Immature natural killer cell (primary cell): ENCODE measurements around the gene ZNF268. TPM values are rescaled to one million over a fixed set of nuclear protein-coding genes. Genes with fewer than 3 reads are reported as not detected.
"Not testable (repeated sequence)": the region's sequence is repeated elsewhere in the genome, so short reads cannot be mapped to it uniquely, and the experiment has no call there.

ENCODE experiments used
- DNase-seq, 3 donors: peaks; one replicate each; pipeline ENCODE4 v3.0.0; 2022; ENCODE audit warnings: mixed read lengths in 1 of 3
- H3K27ac Mint-ChIP-seq, 6 donors: one replicate each; pipeline ENCODE4 v1.8.0; 2020; ENCODE audit warnings: mixed read lengths in 6 of 6, mild to moderate bottlenecking in 5 of 6, inconsistent platforms in 4 of 6, moderate library complexity in 3 of 6
- H3K27me3 Mint-ChIP-seq, 3 donors: one replicate each; pipeline ENCODE4 v1.8.0; 2020 to 2021; ENCODE audit warnings: low read depth in 3 of 3, mild to moderate bottlenecking in 3 of 3, mixed read lengths in 3 of 3, moderate library complexity in 3 of 3, inconsistent platforms in 1 of 3
- H3K36me3 Mint-ChIP-seq, 3 donors: one replicate each; pipeline ENCODE4 v1.8.0; 2020; ENCODE audit warnings: mixed read lengths in 3 of 3, inconsistent platforms in 2 of 3, mild to moderate bottlenecking in 2 of 3
- H3K4me1 Mint-ChIP-seq, 2 donors: one replicate each; pipeline ENCODE4 v1.8.0; 2020; ENCODE audit warnings: inconsistent platforms in 2 of 2, mild to moderate bottlenecking in 2 of 2, mixed read lengths in 2 of 2, moderate library complexity in 1 of 2
- H3K4me3 Mint-ChIP-seq, 5 donors: one replicate each; pipeline ENCODE4 v1.8.0; 2020; ENCODE audit warnings: mild to moderate bottlenecking in 5 of 5, mixed read lengths in 5 of 5, inconsistent platforms in 3 of 5, moderate library complexity in 3 of 5
- H3K9me3 Mint-ChIP-seq, 6 donors: one replicate each; pipeline ENCODE4 v1.8.0; 2020; ENCODE audit warnings: mild to moderate bottlenecking in 6 of 6, mixed read lengths in 6 of 6, inconsistent platforms in 4 of 6, moderate library complexity in 3 of 6
- polyA plus RNA-seq, 3 donors: library from polyadenylated mRNA; unstranded; fragments of 300-500 nt; fragmentation: Illumina TruSeq; gene quantifications; one replicate each; pipeline ENCODE4 v1.2.3, GENCODE V29; 2021

The ZNF268 gene
- polyA plus RNA-seq, 3 donors from 2014 or later, result 2.1 to 15.3 (median 6.9) TPM

- Mint-ChIP-seq H3K4me3 (no peak overlapping the region), H3K27me3 (peaks cover 0 to 5% (median 0%) of the 10 kb centered on the region in 3 donors), H3K36me3 (peaks cover 0 to under 1% (median 0%) of the 10 kb centered on the region in 3 donors), H3K27ac (no peak overlapping the region), H3K9me3 (peaks cover 5 to 35% (median 15%) of the 10 kb centered on the region in 6 donors), H3K4me1 (no peaks in the 10 kb centered on the region)
- no peak for DNase-seq
Measured at GRCh38 chr12:133233993-133234564, 52.8 kb downstream of the ZNF268 start.

DNA sequence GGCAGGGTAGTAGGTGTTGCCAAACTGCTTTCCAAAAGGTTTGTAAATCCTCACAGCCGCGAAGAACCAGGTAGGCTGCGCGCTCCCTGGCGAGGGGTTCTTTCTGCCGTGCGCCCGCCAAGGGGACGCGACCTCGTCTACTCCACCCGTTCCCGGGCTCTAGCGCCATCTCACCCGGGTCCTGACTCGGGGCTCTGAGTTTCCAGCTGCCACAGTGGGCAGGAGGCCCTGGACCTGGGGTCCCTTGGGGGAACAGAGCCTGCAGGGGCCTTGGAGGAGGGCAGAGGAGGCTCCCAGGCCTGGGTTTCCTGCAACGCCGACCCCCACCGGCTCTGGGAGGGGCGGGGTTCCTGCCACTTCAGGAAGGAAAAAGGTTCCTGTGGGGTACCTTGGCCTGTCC, 53.7 kb downstream of the ZNF268 start:
- Mint-ChIP-seq H3K9me3 (peaks cover 8 to 36% (median 16%) of the 10 kb centered on the region in 6 donors), H3K27me3 (peaks cover 0 to 4% (median 0%) of the 10 kb centered on the region in 3 donors), H3K27ac (no peak overlapping the region), H3K4me3 (no peak overlapping the region), H3K4me1 (no peaks in the 10 kb centered on the region), H3K36me3 (peaks cover 0 to 3% (median 0%) of the 10 kb centered on the region in 3 donors)
- DNase-seq, result no peak

DNA sequence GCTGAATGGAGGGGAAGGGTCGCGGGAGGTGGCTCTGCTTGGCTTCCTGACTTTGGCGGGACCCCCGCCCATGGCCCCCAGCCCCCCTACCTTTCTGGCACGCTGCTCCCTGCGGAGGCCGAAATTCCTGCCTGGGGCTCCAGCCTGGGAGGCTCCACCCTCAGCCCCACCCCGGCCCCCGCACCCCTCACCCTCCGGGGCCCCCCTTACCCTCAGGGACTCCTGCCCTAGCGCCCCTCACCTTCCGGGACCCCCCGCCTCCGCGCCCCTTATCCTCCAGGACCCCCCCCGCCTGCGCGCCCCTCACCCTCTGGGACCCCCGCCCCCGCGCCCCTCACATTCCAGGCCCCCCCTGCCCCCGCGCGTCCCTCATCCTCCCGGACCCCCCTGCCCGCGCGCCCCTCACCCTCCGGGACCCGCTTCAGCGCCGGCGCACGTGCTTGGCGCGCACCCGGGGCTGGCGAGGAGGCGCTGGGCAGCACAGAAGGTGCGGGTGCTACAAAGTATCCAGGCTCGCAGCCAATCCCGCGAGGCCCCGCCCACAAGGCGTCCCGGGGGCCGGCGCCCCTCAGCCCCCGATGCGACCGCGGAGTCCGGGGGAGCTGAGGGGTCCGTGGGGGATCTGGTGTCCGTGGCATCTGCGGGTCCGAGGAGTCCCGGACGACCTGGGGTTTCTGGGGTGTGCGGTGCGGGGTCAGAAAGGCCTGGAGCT, 54.3 kb downstream of the ZNF268 start, which contains the start of gene ANHX:
TSS of gene ANHX (minus strand) at position 477 of the 712 bp plus-strand sequence. CDS start 1,521 bp downstream, outside the sequence.
- DNase-seq, result no peak
- Mint-ChIP-seq H3K4me1 (no peaks in the 10 kb centered on the region), H3K27ac (no peak within 1 kb of the TSS), H3K27me3 (peaks cover 0 to 4% (median 0%) of the 10 kb centered on the region in 3 donors), H3K4me3 (no peak within 1 kb of the TSS), H3K9me3 (peaks cover 8 to 30% (median 15%) of the 10 kb centered on the region in 6 donors), H3K36me3 (peaks cover 0 to 3% (median 0%) of the 10 kb centered on the region in 3 donors)

- Mint-ChIP-seq H3K36me3 (peaks cover 0 to 3% (median 0%) of the 10 kb centered on the region in 3 donors), H3K27me3 (peaks cover 0 to 4% (median 0%) of the 10 kb centered on the region in 3 donors), H3K4me1 (no peaks in the 10 kb centered on the region), H3K4me3 (no peak overlapping the region), H3K9me3 (peaks cover 3 to 30% (median 15%) of the 10 kb centered on the region in 6 donors), H3K27ac (no peak overlapping the region)
- no peak for DNase-seq
Measured at GRCh38 chr12:133236144-133236543, 54.8 kb downstream of the ZNF268 start.

DNA sequence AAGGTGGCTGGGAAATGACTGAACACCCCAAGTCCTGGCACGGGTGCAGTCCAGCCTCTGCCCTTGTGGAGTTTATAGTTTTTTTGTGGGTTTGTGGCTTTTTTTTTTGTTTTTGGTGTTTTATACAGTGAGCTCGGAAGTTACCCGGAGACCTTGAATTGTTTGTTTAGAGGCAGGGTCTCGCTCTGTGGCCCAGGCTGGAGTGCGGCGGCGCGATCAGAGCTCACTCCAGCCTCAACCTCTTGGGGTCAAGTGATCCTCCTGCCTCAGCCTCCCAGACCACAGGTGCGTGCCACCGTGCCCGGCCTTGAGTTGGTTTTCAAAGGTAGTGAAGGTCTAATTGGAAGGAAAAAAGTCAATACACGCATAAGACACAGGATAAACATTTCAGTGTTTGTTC, 55.3 kb downstream of the ZNF268 start:
- peaks cover 0 to 3% (median 0%) of the 10 kb centered on the region in 3 donors for H3K36me3 Mint-ChIP-seq

DNA sequence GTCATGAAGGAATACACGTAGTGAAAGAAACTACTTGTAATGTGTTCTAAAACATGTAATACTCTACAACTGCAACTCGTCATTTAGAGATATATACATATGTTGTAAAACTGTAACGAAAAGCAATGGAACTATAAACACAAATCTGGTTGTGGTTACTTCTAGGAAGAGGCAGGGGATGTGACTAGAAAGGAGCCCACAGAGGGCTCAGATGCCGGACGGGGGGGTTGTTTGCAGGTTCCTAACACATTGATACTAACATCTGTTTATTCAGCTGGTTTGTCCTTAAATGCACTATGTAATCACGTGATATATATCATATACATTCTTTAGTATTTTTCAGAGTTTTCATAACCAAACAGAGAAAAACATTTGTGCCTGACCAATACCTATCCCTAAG, 70.4 kb downstream of the ZNF268 start:
- Mint-ChIP-seq H3K4me1 (no peaks in the 10 kb centered on the region), H3K36me3 (no peaks in the 10 kb centered on the region), H3K9me3 (peaks cover 2 to 30% (median 16%) of the 10 kb centered on the region in 6 donors), H3K27me3 (peaks cover 5 to 8% (median 7%) of the 10 kb centered on the region in 3 donors), H3K4me3 (no peak overlapping the region), H3K27ac (no peak overlapping the region)
- DNase-seq, result no peak

More for the DNA sequence above, 55.3 kb downstream of the ZNF268 start:
- H3K27ac Mint-ChIP-seq, result no peak overlapping the region
- peaks cover 2 to 34% (median 16%) of the 10 kb centered on the region in 6 donors for H3K9me3 Mint-ChIP-seq
- DNase-seq, result no peak
- peaks cover 0 to 6% (median 0%) of the 10 kb centered on the region in 3 donors for H3K27me3 Mint-ChIP-seq
- H3K4me3 Mint-ChIP-seq, result no peak overlapping the region
- H3K4me1 Mint-ChIP-seq, result no peaks in the 10 kb centered on the region

GRCh38 chr12:133255833-133256232, 74.5 kb downstream of the ZNF268 start:
- H3K36me3 Mint-ChIP-seq, DNase-seq, H3K27ac Mint-ChIP-seq, H3K4me1 Mint-ChIP-seq, H3K4me3 Mint-ChIP-seq, H3K27me3 Mint-ChIP-seq: not testable (repeated sequence)
- H3K9me3 Mint-ChIP-seq, result peaks cover 2 to 36% (median 7%) of the 10 kb centered on the region in 6 donors

- Mint-ChIP-seq H3K4me1 (no peaks in the 10 kb centered on the region), H3K36me3 (no peaks in the 10 kb centered on the region), H3K9me3 (peaks cover 2 to 36% (median 6%) of the 10 kb centered on the region in 6 donors), H3K27me3 (peaks cover 2 to 3% (median 3%) of the 10 kb centered on the region in 3 donors), H3K4me3 (no peak overlapping the region), H3K27ac (no peak overlapping the region)
- no peak for DNase-seq
Measured at GRCh38 chr12:133256321-133256720, 75.0 kb downstream of the ZNF268 start.

GRCh38 chr12:133264173-133264572, 82.9 kb downstream of the ZNF268 start:
- H3K36me3 Mint-ChIP-seq, result no peaks in the 10 kb centered on the region
- H3K4me3 Mint-ChIP-seq, result no peak overlapping the region
- H3K4me1 Mint-ChIP-seq, result no peaks in the 10 kb centered on the region
- peaks cover 0 to 3% (median 1%) of the 10 kb centered on the region in 3 donors for H3K27me3 Mint-ChIP-seq
- peak in 1 of 3 donors; percentile 4 for DNase-seq
- peaks cover 0 to 6% (median under 1%) of the 10 kb centered on the region in 6 donors for H3K9me3 Mint-ChIP-seq
- no peak overlapping the region for H3K27ac Mint-ChIP-seq

Other genes starting within 250 kb of the ZNF268 start
- gene ZNF605, start 225.2 kb upstream of the ZNF268 start, polyA plus RNA-seq, result 1 to 10 TPM in 1 of 3 donors, under 1 TPM in 1, not detected in 1; 0.92 to 1.6 TPM
- 10 to 100 TPM in 2 of 3 donors, 1 to 10 TPM in 1; 7.2 to 15.9 (median 12.1) TPM for gene ZNF26, start 195.1 kb upstream of the ZNF268 start, polyA plus RNA-seq
- 10 to 100 TPM in 2 of 3 donors, 1 to 10 TPM in 1; 8.1 to 14.7 (median 11.7) TPM for gene ZNF84, start 144.0 kb upstream of the ZNF268 start, polyA plus RNA-seq
- gene ZNF140, start 100.6 kb upstream of the ZNF268 start, polyA plus RNA-seq, result 10 to 100 TPM; 12.8 to 15.8 (median 14.4) TPM
- under 1 TPM; 0.30 to 0.38 (median 0.37) TPM for gene ZNF891, start 51.2 kb upstream of the ZNF268 start, polyA plus RNA-seq
- 10 to 100 TPM in 1 of 3 donors, 1 to 10 TPM in 2; 5.0 to 10.4 (median 5.1) TPM for gene ZNF10, start 50.9 kb upstream of the ZNF268 start, polyA plus RNA-seq
- gene ANHX, start 54.4 kb downstream of the ZNF268 start, polyA plus RNA-seq, result not detected